Stimulated activated naive CD4-positive, alpha-beta T cell (primary cell): Measurements from ENCODE around the gene MGRN1.

ENCODE experiments used
- DNase-seq, 6 experiments: peaks; one replicate each; lab custom pipeline; 2025; lab: John Stamatoyannopoulos, UW

The MGRN1 gene

GRCh38 chr16:4654011-4654963 is 29.7 kb downstream of the MGRN1 start:
- no peak for DNase-seq

GRCh38 chr16:4654964-4655590 is 30.5 kb downstream of the MGRN1 start:
- no peak for DNase-seq

- DNase-seq, result no peak
Observed at GRCh38 chr16:4655801-4656200, 31.2 kb downstream of the MGRN1 start.

GRCh38 chr16:4656221-4656620 is 31.6 kb downstream of the MGRN1 start:
- no peak for DNase-seq

GRCh38 chr16:4656695-4657686 is 32.4 kb downstream of the MGRN1 start:
- DNase-seq, result no peak

GRCh38 chr16:4659363-4660353 is 35.0 kb downstream of the MGRN1 start:
- DNase-seq, result no peak

- DNase-seq, result peak; percentile 46 to 73 (median 62)
Observed at GRCh38 chr16:4660454-4661007, 35.9 kb downstream of the MGRN1 start.

- DNase-seq, result peak in 1 of 6 experiments; percentile 14
Observed at GRCh38 chr16:4661661-4662060, 37.0 kb downstream of the MGRN1 start.

GRCh38 chr16:4663465-4663776 is 38.8 kb downstream of the MGRN1 start:
- no peak for DNase-seq

GRCh38 chr16:4663777-4664465 is 39.3 kb downstream of the MGRN1 start:
- peak in 1 of 6 experiments; percentile 33 for DNase-seq

- DNase-seq, result peak; percentile 28 to 66 (median 54)
Observed at GRCh38 chr16:4664538-4665418, 40.2 kb downstream of the MGRN1 start.

GRCh38 chr16:4666537-4667202 is 42.0 kb downstream of the MGRN1 start:
- no peak for DNase-seq

GRCh38 chr16:4667203-4667963 is 42.8 kb downstream of the MGRN1 start:
- DNase-seq, result no peak

GRCh38 chr16:4668313-4668960 is 43.8 kb downstream of the MGRN1 start:
- no peak for DNase-seq

- DNase-seq, result no peak
Observed at GRCh38 chr16:4673387-4674046, 48.9 kb downstream of the MGRN1 start.

GRCh38 chr16:4674926-4675530 is 50.4 kb downstream of the MGRN1 start:
- DNase-seq, result no peak
